ENCODE measurements around the gene DMAP1. TPM values are rescaled to one million over a fixed set of nuclear protein-coding genes. Genes with fewer than 3 reads are reported as not detected.

DMAP1 gene
- total and polyA plus RNA-seq, 2 experiments from 2014 or later, result 28.8 to 61.8 TPM

GRCh38 chr1:44264451-44264771 lies 51.1 kb downstream of the DMAP1 start:
- H4K20me1 ChIP-seq (ENCODE audit: insufficient read depth, poor library complexity, severe bottlenecking), result no peaks in the 10 kb centered on the region
- H3K4me2 ChIP-seq, result no peak overlapping the region
- H3K36me3 ChIP-seq (replicated peaks; ENCODE audit: insufficient read depth, low read depth), result no peaks in the 10 kb centered on the region
- H3K27me3 ChIP-seq, result no peaks in the 10 kb centered on the region
- no peaks in the 10 kb centered on the region for H3K9me3 ChIP-seq (ENCODE audit: low read depth)
- H3K4me1 ChIP-seq (ENCODE audit: insufficient read depth), result peaks cover 26% of the 10 kb centered on the region
- no peak overlapping the region for H3K4me3 ChIP-seq
- no peaks in the 10 kb centered on the region for H3K79me2 ChIP-seq
- H2AFZ ChIP-seq, result no peak overlapping the region
- H3K27ac ChIP-seq, result no peak overlapping the region
- DNase-seq (ENCODE audit: low spot score), result no peak
- TF ChIP-seq EZH2phosphoT487 (IDR thresholded peaks at IDR 0.05; ENCODE audit: low read depth, severe bottlenecking, unreplicated experiment) (no peak), EZH2 (IDR thresholded peaks at IDR 0.05; ENCODE audit: borderline replicate concordance) (no peak), CTCF (IDR thresholded peaks at IDR 0.05; ENCODE audit: poor library complexity) (no peak)
- H3K9me2 ChIP-seq (replicated peaks; ENCODE audit: insufficient read depth), result no peaks in the 10 kb centered on the region
- 96% methylated on average over 11 of the region's 11 CpGs for WGBS (ENCODE audit: low lambda C conversion rate, missing lambda C conversion rate)

- Histone ChIP-seq H3K9me3 (ENCODE audit: low read depth) (no peaks in the 10 kb centered on the region), H3K4me3 (no peak overlapping the region), H3K27ac (peak overlapping the region; percentile 38), H3K9me2 (replicated peaks; ENCODE audit: insufficient read depth) (no peaks in the 10 kb centered on the region), H3K36me3 (replicated peaks; ENCODE audit: insufficient read depth, low read depth) (no peaks in the 10 kb centered on the region), H3K4me2 (no peak overlapping the region), H3K4me1 (ENCODE audit: insufficient read depth) (peaks cover 31% of the 10 kb centered on the region), H2AFZ (no peak overlapping the region), H4K20me1 (ENCODE audit: insufficient read depth, poor library complexity, severe bottlenecking) (no peaks in the 10 kb centered on the region), H3K79me2 (no peaks in the 10 kb centered on the region), H3K27me3 (no peaks in the 10 kb centered on the region)
- WGBS (ENCODE audit: low lambda C conversion rate, missing lambda C conversion rate), result 97% methylated on average over 1 of the region's 1 CpG
- DNase-seq (ENCODE audit: low spot score), result no peak
- no peak for TF ChIP-seq EZH2 (IDR thresholded peaks at IDR 0.05; ENCODE audit: borderline replicate concordance)
- no peak for TF ChIP-seq EZH2phosphoT487 (IDR thresholded peaks at IDR 0.05; ENCODE audit: low read depth, severe bottlenecking, unreplicated experiment)
- TF ChIP-seq CTCF (IDR thresholded peaks at IDR 0.05; ENCODE audit: poor library complexity), result no peak
Measured at GRCh38 chr1:44265656-44266358, 52.5 kb downstream of the DMAP1 start.

- Histone ChIP-seq H3K4me1 (ENCODE audit: insufficient read depth) (peaks cover 33% of the 10 kb centered on the region), H3K27ac (peak overlapping the region; percentile 38), H3K9me2 (replicated peaks; ENCODE audit: insufficient read depth) (no peaks in the 10 kb centered on the region), H4K20me1 (ENCODE audit: insufficient read depth, poor library complexity, severe bottlenecking) (no peaks in the 10 kb centered on the region), H2AFZ (no peak overlapping the region), H3K27me3 (no peaks in the 10 kb centered on the region), H3K36me3 (replicated peaks; ENCODE audit: insufficient read depth, low read depth) (no peaks in the 10 kb centered on the region), H3K79me2 (no peaks in the 10 kb centered on the region), H3K4me3 (no peak overlapping the region), H3K4me2 (no peak overlapping the region), H3K9me3 (ENCODE audit: low read depth) (no peaks in the 10 kb centered on the region)
- WGBS (ENCODE audit: low lambda C conversion rate, missing lambda C conversion rate), result 84% methylated on average over 6 of the region's 6 CpGs
- TF ChIP-seq EZH2phosphoT487 (IDR thresholded peaks at IDR 0.05; ENCODE audit: low read depth, severe bottlenecking, unreplicated experiment) (no peak), CTCF (IDR thresholded peaks at IDR 0.05; ENCODE audit: poor library complexity) (no peak), EZH2 (IDR thresholded peaks at IDR 0.05; ENCODE audit: borderline replicate concordance) (no peak)
- no peak for DNase-seq (ENCODE audit: low spot score)
Measured at GRCh38 chr1:44266400-44267344, 53.4 kb downstream of the DMAP1 start.
